Fibroblast of skin of right biceps (primary cell): ENCODE measurements around the gene MCMBP.
"Not testable (repeated sequence)": the region's sequence is repeated elsewhere in the genome, so short reads cannot be mapped to it uniquely, and the experiment has no call there.

Experiments
- DNase-seq: peaks from one replicate; pipeline ENCODE4 v3.0.0-alpha.2; 2013

The MCMBP gene

DNA sequence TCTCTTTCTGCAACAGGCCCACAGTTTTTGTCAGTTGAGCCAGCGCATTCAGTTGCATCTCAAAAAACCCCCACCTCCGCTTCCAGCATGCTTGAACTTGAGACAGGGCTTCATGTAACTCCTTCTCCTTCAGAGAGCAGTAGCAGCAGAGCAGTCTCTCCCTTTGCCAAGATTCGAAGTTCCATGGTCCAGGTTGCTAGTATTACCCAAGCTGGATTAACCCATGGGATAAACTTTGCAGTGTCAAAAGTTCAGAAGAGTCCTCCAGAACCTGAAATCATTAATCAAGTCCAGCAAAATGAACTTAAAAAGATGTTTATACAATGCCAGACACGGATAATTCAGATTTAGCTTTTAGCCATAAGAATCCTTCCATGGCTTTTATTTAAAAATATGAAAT lies 45.2 kb downstream of the MCMBP start:
- DNase-seq: no peak

DNA sequence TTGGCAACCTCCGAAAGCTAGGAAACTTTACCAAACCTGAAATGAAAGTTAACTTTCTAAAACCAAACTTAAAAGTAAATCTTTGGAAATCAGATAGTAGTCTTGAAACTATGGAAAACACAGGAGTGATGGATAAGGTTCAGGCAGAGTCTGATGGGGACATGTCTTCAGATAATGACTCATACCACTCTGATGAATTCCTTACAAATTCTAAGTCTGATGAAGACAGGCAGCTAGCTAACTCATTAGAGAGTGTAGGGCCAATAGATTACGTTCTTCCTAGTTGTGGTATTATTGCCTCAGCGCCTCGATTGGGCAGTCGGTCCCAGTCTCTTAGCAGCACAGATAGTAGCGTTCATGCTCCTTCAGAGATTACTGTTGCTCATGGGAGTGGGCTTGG lies 45.9 kb downstream of the MCMBP start:
- DNase-seq: peak; percentile 38

DNA sequence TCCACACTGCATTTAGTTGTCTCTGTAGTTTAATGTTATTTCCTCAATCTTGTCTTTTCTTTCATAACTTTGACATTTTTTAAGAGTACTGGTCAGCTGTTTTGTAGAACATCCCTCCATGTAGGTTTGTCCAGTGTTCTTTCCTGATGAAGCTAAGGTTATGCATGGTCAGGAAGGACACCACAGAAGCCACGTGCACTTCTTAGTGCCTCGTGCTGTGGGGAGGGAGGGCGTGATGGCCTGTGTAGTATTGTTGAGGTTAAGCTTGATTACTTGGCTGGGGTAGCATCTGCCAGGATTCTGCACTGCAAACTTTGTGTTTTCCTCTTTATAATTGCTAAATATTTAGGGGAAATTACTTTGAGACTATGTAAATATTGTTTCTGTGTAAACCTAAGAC lies 48.3 kb downstream of the MCMBP start:
- DNase-seq: no peak

DNA sequence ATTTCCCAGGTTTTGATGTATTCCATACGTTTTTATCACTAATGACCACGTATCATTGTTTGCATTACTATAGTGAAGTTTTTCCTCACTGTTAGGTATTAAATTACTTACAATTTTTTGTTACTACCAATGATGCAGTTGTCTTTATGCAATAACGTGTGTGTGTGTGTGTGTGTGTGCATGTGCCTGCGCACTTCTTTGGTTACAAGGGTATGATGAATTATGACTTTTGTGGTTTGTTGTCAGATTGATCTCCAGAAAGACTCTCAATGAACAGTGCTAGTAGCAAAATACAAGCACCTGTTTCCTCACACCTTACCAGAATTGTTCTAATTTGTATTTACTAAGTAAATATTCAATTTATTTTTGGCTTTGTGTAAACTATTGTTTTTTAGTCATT lies 51.5 kb downstream of the MCMBP start:
- DNase-seq: no peak

DNA sequence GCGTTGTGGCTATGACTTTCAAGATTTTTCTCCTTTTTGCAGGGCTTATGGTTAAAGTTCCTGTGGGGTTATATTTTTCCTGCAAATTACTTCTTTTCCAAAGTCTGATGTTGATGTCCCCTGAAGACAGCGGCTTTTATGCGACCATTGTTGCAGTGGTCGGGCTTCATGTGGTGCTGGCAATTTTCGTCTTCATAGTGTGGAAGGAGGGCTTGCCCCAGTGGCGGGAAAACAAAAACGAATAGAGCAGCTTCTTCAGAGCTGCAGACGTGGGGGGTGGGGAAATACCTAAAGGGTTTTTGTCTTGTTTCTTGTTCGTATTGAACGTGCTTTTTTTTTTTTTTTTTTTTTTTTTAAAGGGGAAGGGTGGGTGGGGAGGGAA lies 53.8 kb downstream of the MCMBP start:
- DNase-seq: peak; percentile 36

DNA sequence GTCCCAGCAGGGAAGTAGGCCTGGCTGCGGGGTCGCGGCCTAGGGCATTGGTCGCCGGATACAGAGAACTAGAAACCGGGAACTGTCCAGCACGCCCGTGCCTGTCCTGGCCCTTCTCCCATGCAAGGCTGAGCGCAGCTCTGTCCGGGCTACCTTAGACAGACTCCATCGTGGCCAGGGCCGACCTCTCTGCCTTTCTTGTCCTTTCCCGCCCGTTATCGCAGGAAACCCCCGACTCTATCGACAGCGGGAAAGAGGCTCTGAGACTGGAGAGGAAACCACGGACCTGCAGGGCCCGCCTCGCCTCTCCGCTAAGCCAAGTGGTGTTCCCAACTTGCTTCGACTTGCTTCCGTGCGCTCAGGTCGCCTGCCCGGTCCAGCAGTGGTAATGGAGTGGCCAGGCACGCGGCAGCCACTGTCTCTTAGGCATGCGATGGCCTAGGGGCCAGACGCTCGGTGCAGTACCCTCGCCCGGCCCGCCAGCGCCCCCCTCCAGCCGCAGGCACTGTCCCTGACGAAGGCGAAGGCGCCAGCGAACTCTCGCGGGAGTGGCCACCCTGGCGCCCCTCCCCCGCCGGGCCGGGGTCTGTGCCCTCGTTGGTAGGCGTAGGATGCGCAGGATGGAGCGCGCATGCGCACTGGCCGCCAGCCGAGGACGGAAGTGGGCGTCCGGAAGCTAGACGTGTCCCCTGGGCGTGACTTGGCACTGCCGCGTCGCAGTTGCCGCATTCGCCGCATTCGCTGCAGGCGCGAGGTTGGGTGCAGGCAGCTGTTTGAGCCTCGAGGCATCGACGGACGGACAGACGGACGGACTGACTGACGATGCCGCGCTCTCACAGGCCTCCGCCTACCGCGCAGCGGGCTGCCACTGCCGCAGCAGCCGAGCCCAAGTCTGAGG lies 54.4 kb downstream of the MCMBP start:
- peak; percentile 83 for DNase-seq

DNA sequence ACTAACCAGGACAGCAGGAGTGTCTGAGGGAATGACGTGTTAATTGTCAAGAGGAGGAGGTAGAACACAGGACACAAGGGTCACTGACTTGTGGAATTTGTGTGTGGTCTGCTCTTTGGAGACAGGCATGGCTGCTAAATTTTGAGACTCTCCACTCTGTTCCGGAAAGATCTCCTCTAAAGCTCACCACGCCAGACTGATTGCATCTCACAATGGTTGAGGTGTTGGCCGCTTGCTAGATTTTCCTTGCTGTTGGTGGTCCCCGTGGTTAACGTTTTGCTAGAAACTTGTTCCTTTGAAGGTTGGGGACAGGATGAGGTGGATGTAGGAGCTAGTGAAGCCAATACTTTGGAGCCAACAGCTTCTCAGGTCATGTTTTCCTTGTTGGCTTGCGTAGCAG lies 57.0 kb downstream of the MCMBP start:
- DNase-seq: no peak

DNA sequence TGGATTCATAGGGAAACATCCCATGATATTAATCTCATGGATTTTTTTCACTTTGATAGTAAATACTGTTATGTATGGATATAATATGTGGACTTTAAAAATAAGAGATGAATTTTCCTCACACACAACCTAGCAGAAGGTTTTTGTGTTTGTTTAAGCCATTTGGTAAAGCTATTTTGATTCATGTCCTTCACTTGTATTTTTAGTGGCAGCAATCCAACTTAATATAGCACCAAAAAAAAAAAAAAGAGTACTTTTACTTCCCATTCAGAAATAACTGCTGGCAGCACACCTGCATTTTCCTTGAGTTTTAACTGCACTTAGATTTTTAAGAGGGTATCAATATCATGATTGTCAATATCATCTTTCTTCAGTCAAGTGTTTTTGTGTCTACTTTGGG lies 60.0 kb downstream of the MCMBP start:
- DNase-seq: no peak

DNA sequence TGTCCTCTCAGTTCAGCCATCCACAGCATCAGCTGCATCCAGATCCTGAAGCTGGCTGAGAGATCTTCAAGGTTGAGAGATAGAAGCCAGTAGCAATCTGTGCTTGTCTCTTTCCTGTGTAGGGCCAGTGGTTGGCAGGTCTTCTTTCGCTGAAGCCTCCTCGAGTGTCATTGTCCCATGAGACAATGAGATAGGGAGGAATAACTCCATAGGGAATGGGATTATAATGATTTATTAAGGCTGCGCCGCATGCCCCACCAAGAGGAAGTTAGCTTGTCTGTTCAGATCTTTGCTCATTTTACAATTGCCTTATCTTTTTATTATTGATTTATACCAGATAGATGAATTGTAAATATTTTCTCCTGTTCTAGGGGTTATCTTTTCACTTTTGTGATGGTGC lies 61.5 kb downstream of the MCMBP start:
- no peak for DNase-seq

DNA sequence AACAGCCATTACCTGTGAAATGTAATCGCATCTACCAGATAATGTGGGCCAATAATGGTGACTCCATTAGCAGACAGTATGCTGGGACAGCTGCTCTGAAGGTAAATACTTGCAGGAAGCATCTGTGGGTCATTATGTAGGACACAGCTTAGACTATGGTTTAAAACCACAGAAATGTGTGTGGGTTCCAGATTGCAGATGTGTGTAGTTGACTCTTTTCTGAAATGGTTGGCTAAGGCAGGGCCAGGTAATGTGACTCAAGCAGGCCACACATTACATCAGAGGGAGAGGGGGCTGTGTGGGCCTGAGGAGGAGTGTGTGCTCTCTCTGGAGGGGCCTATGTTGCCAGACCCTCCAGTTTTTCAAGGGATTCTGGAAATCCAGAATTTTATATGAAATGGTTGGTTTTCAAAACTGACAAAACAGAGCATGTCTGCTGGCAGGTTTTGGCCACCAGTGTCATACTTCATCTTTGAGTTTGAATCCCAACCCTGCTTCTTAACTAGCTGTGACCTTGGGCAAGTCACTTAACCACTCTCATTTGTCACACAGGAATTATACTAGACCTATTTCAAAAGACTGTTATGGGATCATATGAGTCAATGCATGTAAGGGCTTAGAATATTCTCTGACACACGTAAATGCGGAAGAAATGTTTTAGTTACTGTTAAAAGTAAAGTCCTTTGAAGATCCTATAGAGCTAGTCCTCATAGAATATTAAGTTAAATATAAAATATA lies 64.5 kb downstream of the MCMBP start:
- DNase-seq: peak; percentile 91

DNA sequence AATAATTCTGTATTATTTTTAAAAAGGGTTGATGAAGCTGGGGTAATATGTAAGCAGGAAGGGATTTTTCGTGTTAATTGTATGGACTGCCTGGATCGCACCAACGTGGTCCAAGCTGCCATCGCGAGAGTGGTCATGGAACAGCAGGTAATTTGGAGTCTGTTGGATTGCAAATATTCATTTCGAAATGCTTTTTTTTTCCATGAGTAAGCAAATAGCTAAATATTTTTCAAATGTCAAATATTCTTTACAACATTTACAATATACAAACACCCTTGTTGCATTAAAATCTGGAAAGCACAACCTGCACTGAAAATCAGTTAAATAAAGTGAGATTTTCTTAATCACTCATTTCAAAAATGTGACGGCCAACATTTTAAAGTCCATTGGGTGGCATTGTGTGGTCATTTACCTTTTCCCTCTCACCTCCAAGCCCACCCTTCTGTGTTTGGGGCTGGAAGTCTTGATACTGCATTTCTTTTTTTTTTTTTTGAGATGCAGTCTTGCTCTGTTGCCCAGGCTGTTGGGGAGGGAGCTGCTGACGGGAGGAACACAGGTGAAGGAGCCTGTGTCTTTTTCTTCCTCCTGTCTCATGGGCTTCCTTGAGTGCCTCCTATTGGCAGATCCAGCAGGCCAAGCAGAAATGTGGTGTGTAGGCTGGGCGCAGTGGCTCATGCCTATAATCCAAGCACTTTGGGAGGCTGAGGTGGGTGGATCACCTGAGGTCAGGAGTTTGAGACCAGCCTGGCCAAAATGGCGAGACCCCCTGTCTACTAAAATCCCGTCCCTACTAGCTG lies 66.1 kb downstream of the MCMBP start:
- DNase-seq: no peak

DNA sequence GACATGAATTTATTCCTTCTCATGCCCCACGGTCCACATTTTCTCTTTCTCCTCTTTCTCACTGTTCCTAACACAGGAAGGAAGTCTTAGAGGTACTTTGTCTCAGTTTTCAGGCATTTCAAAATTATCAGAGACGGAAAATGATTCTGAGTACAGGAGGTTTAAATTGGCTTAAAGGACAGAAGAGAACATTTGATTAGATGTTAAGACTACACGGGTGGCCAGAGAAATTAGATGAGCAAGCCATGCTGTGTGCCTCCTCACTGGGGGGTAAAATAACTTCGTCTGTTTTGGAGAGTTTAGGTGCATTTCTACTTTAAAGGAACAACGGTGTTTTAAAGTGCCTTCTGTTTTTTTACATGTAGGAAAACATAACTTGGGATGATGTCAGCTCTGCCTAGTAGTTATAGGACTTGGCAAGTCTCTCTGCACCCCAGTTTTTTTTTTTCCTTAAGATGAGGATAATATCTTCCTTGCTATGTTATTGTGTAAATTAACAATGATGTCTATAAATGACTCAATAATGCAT lies 66.9 kb downstream of the MCMBP start:
- peak; percentile 8 for DNase-seq

DNA sequence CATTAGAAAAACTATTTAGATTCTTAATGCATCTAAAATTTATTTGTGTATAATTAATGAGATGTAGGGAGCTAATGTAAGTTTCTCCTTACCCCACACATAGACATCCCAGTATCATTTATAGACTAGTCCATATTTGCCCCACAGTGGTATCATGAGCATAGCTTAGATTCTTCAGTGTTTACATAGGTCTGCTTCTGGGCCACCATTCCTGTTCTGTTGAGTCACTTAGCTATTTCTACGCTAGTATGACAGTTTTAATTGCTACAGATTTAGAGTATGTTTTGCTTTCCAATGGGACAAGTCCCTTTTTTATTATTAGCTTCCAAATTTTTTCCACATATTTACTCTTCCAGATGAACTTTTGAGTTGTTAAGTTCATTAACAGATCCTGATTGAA lies 69.4 kb downstream of the MCMBP start:
- peak; percentile 83 for DNase-seq

DNA sequence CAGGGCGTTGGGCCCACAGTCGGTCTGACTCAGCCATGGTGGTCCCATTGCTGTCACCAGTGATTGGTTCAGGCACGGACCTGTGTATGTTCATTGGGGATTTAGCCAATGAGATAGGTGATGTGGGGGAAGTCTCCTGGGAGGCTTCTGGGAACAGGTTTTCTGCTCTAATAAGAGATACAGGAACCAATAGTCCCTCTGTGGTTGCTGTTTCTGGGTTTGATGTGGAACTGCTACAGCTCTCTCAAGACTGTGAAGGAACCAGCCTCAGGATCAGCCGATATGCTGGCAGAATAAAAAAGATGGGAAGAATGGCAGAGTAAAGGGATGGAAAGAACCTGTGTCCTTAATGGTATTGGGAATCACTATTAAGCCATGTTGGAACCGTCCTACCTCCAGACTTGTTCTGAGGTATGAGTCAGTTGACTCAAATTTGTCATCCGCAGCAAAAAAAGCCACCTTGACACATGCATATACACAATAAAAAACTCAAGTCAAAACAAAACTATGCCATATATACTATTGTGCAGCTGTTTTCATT lies 70.6 kb downstream of the MCMBP start:
- peak; percentile 30 for DNase-seq

DNA sequence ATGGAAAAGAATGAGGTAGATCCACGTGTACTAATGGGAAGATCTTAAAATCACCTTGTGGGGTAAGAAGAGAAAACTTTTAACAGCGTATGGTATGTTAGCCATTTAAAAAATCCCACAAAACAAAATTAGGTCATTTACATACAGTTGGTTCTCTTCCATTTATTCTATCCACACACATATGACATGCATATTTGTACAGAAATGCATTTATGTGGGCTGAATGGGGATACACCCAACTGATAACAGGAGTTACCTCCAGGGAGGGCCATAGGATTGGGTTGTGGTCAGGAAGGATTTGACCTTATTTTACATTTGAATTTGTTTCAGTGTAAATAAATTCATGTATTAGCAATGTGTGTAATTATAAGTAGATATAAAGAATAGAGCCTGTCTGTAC lies 71.5 kb downstream of the MCMBP start:
- DNase-seq: peak; percentile 8

DNA sequence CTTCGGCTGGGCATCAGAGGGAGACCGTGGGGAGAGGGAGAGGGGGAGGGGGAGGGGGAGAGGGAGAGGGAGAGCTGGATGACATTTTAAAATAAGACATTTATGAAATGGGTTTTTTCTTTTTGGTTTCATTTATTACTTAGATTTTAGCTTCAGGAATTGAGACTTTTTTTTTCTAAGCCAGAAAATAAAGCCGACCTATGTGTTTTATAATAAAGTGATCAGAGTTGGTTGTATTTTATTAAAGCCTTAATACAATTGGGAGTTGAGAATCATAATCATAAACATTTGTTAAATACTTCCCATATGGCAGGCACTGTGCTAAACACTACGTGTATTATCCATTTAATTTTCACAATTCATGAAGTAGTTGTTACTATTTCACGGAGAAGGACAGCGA lies 76.6 kb downstream of the MCMBP start:
- no peak for DNase-seq

DNA sequence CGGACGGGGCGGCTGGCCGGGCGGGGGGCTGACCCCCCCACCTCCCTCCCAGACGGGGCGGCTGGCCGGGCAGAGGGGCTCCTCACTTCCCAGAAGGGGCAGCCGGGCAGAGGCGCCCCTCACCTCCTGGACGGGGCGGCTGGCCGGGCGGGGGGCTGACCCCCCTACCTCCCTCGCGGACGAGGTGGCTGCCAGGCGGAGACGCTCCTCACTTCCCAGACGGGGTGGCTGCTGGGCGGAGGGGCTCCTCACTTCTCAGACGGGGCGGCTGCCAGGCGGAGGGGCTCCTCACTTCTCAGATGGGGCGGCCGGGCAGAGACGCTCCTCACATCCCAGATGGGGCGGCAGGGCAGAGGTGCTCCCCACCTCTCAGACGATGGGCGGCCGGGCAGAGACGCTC lies 77.5 kb downstream of the MCMBP start:
- DNase-seq: not testable (repeated sequence)

DNA sequence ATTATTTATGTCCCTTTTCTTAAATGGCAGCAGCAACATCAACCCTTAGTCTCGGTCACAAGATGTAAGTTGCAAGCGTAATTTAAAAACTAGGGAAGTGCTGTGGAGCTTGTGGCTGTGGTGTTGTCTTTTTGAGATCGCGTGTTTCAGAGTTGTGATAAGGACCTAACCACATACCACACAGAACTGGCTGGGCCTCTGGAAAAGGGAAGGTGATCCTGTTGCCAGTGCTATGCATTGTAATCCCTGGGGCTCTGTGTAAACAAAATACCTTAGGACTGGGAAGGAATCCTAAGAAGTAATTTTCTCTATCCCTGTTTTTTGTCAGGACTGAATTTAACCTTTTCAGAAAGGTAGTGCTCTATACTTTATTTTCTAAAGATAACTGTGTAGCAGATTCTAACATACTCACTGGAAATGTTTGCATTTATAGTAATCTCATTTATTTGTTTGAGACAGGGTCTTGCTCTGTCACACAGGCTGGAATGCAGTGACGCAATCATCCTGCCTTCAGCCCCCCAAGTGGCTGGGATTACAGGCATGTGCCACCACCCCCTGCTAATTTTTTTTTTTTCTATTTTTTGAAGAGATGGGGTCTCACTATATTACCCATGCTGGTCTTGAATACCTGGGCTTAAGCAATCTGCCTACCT lies 86.4 kb downstream of the MCMBP start:
- DNase-seq: peak; percentile 59

DNA sequence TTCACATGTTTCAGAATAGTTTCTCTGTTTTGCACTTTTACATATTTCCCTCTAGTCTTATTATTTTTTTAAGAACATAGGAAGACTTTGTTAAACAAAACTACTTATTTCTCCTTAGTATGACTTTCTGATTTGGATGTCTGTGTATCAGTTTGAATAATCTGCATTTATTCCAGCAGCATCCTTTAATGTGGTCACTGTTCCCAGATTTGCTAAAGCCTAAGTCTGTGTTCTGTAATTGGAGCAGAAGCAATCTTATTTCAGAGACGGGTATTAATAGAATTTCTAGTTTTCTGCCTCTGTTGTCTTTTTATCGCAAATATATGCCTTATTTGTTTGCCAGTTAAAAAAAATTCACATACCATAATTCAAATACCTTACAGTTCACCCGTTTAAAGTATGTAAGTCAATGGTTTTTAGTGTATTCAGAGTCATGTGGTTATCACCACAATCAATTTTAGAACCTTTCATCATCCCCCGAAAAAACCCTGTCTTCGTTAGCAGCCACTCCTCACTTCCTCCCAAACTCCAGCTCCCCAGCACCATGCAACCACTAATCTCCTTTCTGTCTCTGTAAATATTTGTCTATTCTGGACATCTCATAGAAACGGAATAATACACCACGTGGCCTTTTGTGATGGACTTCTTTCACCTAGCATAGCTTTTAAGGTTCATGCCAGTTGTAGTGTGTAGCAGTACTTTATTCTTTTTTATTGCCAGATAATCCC lies 88.1 kb downstream of the MCMBP start:
- peak; percentile 15 for DNase-seq

DNA sequence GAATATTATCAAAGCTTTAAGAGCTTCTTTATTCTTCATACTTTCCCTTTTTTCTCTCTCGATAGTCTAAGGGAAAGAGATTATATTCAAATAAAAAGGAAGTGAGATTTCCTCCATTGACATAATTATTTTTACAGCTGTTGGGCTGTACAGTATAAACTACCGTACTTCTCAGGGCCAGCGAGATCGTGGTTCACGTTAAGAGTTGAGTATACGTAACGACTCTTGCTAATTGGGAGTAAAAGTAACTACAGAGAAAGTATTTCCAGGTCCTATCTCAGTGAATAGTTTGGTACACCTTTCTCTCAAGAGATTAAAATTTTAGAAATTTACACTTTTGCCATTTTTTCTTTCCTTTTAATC lies 89.0 kb downstream of the MCMBP start:
- no peak for DNase-seq

DNA sequence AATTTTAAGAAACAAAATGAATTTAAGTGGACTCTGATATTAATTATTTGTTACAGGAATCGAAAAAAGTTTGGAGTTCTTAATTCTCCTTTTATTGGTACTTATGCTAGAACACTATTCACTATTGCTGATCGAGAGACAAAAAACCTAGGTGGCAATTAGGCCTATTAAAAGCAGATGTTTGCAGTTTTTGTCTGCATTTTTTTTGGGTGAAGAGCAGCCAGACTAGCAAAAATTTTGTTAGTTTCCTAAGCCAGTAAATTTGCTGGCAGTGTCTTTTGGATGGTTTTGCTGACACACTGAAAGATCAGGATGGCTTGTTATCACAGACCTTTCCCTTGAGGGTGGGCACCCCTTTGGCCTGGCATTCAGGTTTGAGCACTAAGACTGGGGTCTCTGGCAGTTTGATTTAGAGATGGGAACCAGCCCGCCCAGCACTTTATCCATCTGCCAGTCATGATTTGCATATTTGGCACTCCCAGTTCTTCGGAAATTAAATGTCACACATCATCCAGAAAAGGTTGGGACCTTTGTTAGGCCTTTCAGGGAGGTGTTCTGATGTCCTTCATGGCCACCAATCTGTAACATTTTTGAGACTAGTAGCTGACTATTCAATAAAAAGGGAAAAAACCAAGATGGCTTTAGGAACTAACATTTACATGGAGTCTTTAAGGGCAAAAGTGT lies 89.5 kb downstream of the MCMBP start:
- DNase-seq: peak; percentile 26
